ENCODE results near the gene MAZ. TPM values are rescaled to one million over a fixed set of nuclear protein-coding genes. Genes with fewer than 3 reads are reported as not detected.

Gene MAZ
- total and polyA plus RNA-seq, 2 of the 13 experiments (the other 11 are each of a cell fraction or from before 2014, with no cell fraction given), result 203 to 277 TPM

- TF ChIP-seq ZNF281 (CRISPR knock-in tag; IDR thresholded peaks at IDR 0.05; ENCODE audit: borderline replicate concordance) (no peak; the same call in 1 of the 2 replicates), FOXC1 (CRISPR knock-in tag; IDR thresholded peaks at IDR 0.05; ENCODE audit: borderline replicate concordance) (0 out of 2 replicates have a peak, but pooled peaks have one; percentile 47), ZNF318 (CRISPR knock-in tag; IDR thresholded peaks at IDR 0.05) (no peak; the same call in 1 of the 2 replicates), ZNF749 (CRISPR knock-in tag; IDR thresholded peaks at IDR 0.05; ENCODE audit: borderline replicate concordance) (no peak; the same call in 1 of the 2 replicates), ZNF260 (CRISPR knock-in tag; IDR thresholded peaks at IDR 0.05; ENCODE audit: borderline replicate concordance, low read depth) (no peak), AHR (CRISPR knock-in tag; IDR thresholded peaks at IDR 0.05) (no peak; the same call in 1 of the 2 replicates), CCAR2 (optimal IDR thresholded peaks at IDR 0.05; ENCODE audit: low read depth, low read length) (no peak), ZNF546 (CRISPR knock-in tag; conservative IDR thresholded peaks at IDR 0.05) (no peak), NCOA2 (CRISPR knock-in tag; IDR thresholded peaks at IDR 0.05) (peak; percentile 51; the same call in 1 of the 2 replicates), ZNF775 (CRISPR knock-in tag; IDR thresholded peaks at IDR 0.05; ENCODE audit: borderline replicate concordance) (no peak; the same call in 1 of the 2 replicates), SMARCE1 (IDR thresholded peaks at IDR 0.05; ENCODE audit: borderline replicate concordance) (no peak), NFE2L2 (IDR thresholded peaks at IDR 0.05; ENCODE audit: low read length) (no peak), KMT2B (CRISPR knock-in tag; IDR thresholded peaks at IDR 0.05) (no peak), ZNF350 (CRISPR knock-in tag; IDR thresholded peaks at IDR 0.05; ENCODE audit: borderline replicate concordance, low read depth) (no peak; the same call in 1 of the 2 replicates), ZNF10 (CRISPR knock-in tag; IDR thresholded peaks at IDR 0.05; ENCODE audit: borderline replicate concordance, low read depth) (no peak), ZNF20 (CRISPR knock-in tag; IDR thresholded peaks at IDR 0.05) (no peak), ZNF382 (CRISPR knock-in tag; IDR thresholded peaks at IDR 0.05; ENCODE audit: borderline replicate concordance) (no peak), NR1H2 (CRISPR knock-in tag; IDR thresholded peaks at IDR 0.05; ENCODE audit: borderline replicate concordance, low read depth) (no peak), FLYWCH1 (CRISPR knock-in tag; IDR thresholded peaks at IDR 0.05) (no peak)
These were observed 5.0 kb downstream of the MAZ start (continued) for GRCh38 chr16:29811170-29811895.

All from HepG2 (cell line).